GM21786 (cell line): ENCODE data around the gene RASGRP3.
"Not testable (repeated sequence)": the region's sequence is repeated elsewhere in the genome, so short reads cannot be mapped to it uniquely, and the experiment has no call there.

ENCODE experiments used
- ATAC-seq: cut with Tn5 transposase; IDR thresholded peaks from one replicate; pipeline ENCODE4 v1.9.1; 2021; ENCODE audit not compliant: unreplicated experiment

Gene RASGRP3

GRCh38 chr2:33453905-33454479 lies 22.5 kb upstream of the RASGRP3 start:
- no peak for ATAC-seq

GRCh38 chr2:33457556-33458247 lies 18.7 kb upstream of the RASGRP3 start:
- peak; percentile 93 for ATAC-seq

GRCh38 chr2:33458248-33458819 lies 18.1 kb upstream of the RASGRP3 start:
- ATAC-seq = no peak

- no peak for ATAC-seq
Measured at GRCh38 chr2:33459745-33460144, 16.7 kb upstream of the RASGRP3 start.

GRCh38 chr2:33462512-33462911 lies 13.9 kb upstream of the RASGRP3 start:
- ATAC-seq = not testable (repeated sequence)

- ATAC-seq = no peak
Measured at GRCh38 chr2:33467413-33467812, 9.0 kb upstream of the RASGRP3 start.

GRCh38 chr2:33469238-33469637 lies 7.2 kb upstream of the RASGRP3 start:
- no peak for ATAC-seq

- peak; percentile 44 for ATAC-seq
Measured at GRCh38 chr2:33475224-33476130, 972 bp upstream of the RASGRP3 start.

- no peak for ATAC-seq
Measured at GRCh38 chr2:33476793-33477190, 343 bp downstream of the RASGRP3 start.

- peak; percentile 29 for ATAC-seq
Measured at GRCh38 chr2:33477473-33478468, 1.3 kb downstream of the RASGRP3 start.

GRCh38 chr2:33478968-33479731 lies 2.7 kb downstream of the RASGRP3 start:
- ATAC-seq = no peak

GRCh38 chr2:33482518-33482917 lies 6.1 kb downstream of the RASGRP3 start:
- ATAC-seq = no peak

- ATAC-seq = no peak
Measured at GRCh38 chr2:33484042-33484621, 7.7 kb downstream of the RASGRP3 start.

GRCh38 chr2:33485051-33485450 lies 8.6 kb downstream of the RASGRP3 start:
- no peak for ATAC-seq

- ATAC-seq = no peak
Measured at GRCh38 chr2:33486544-33486943, 10.1 kb downstream of the RASGRP3 start.

GRCh38 chr2:33488178-33488690 lies 11.8 kb downstream of the RASGRP3 start:
- ATAC-seq = peak; percentile 32

GRCh38 chr2:33488715-33489540 lies 12.5 kb downstream of the RASGRP3 start:
- ATAC-seq = peak; percentile 51

- ATAC-seq = no peak
Measured at GRCh38 chr2:33489835-33490431, 13.5 kb downstream of the RASGRP3 start.
